Activated CD4-positive, alpha-beta T cell treated with anti-CD3 and anti-CD28 coated beads, Interleukin-2, amount 10 ng/mL, durations not matched to agents 7 days and 5 days (primary cell): ENCODE results near the gene AKAP12. TPM values are rescaled to one million over a fixed set of nuclear protein-coding genes. Genes with fewer than 3 reads are reported as not detected.

Experiments used
- CTCF ChIA-PET: fragments of 350-600 bp; sonication (Branson Sonifier 250); formaldehyde crosslinking; loops from one replicate; lab custom pipeline; 2021; ENCODE audit warnings: antibody characterized with exemption; lab: Charles Lee
- POLR2A ChIA-PET: fragments of 350-600 bp; sonication (Branson Sonifier 250); formaldehyde crosslinking; loops from one replicate; lab custom pipeline; 2021; ENCODE audit warnings: antibody characterized with exemption; lab: Charles Lee
- DNase-seq: peaks from one replicate; pipeline ENCODE4 v3.0.0-alpha.2; 2020
- H3K27ac Mint-ChIP-seq: one replicate; pipeline ENCODE4 v1.8.0; 2021; ENCODE audit warnings: mild to moderate bottlenecking, moderate library complexity, mixed read lengths
- H3K27me3 Mint-ChIP-seq: one replicate; pipeline ENCODE4 v1.8.0; 2021; ENCODE audit warnings: mixed read lengths
- H3K36me3 Mint-ChIP-seq: one replicate; pipeline ENCODE4 v1.8.0; 2021; ENCODE audit warnings: low read depth, mixed read lengths
- H3K4me1 Mint-ChIP-seq: one replicate; pipeline ENCODE4 v1.8.0; 2021; ENCODE audit warnings: mixed read lengths
- H3K4me3 Mint-ChIP-seq: one replicate; pipeline ENCODE4 v1.8.0; 2021; ENCODE audit warnings: mild to moderate bottlenecking, moderate library complexity, mixed read lengths
- H3K9me3 Mint-ChIP-seq: one replicate; pipeline ENCODE4 v1.8.0; 2021; ENCODE audit warnings: mixed read lengths
- total RNA-seq, 2 experiments: library from RNA; stranded (reverse); gene quantifications; one replicate each; pipeline ENCODE4 v1.2.3, GENCODE V29; 2021

AKAP12 gene
- total RNA-seq, 2 experiments from 2014 or later, result 0.52 to 0.60 TPM

DNA sequence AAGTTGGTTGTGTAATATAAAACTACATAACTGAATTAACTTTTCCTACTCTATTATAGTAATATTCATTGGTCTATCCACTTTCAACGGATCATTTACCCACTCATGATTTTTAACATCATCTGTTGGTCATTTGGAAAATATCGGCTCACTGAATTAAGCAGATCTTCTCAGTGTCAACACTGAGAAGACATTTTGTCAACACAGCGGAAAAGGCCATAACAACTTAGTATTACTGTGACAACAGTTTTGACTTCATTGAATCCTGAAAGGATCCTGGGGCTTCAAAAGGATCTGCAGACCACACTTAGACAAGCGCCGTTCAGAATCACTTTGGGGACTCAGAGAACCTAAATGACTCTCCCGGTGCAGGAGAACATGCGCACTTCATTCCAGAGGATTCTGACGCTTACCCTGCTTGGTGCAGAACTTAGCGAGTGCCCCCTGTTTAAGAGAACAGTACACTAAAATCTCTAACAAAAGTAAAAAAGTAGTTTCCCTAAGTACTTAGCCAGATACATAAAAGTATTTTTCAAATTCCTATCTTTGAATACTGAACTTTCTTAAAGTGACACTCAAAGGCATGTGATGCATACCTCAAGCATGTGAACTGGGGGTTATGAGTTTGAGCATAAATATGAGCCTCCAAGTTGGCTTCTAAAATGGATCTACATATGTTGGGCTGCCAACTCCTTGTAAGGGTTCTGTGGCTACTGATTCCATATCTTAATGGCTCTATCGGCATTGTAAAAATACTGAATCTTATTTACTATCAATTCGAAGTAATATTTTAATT lies 147.6 kb downstream of the AKAP12 start:
- no peaks in the 10 kb centered on the region for H3K9me3 Mint-ChIP-seq
- ChIA-PET POLR2A (no interaction called here), CTCF (interaction anchor here (0.9 to 1.1 kb wide), 2 partner anchors 11 to 53 kb away, joined by 3 read pairs; no protein-coding TSS in a partner anchor)
- peaks cover 48% of the 10 kb centered on the region for H3K36me3 Mint-ChIP-seq
- H3K4me1 Mint-ChIP-seq, result peaks cover 45% of the 10 kb centered on the region
- peak overlapping the region; percentile 73 for H3K27ac Mint-ChIP-seq
- no peak for DNase-seq
- H3K27me3 Mint-ChIP-seq, result no peaks in the 10 kb centered on the region
- H3K4me3 Mint-ChIP-seq, result no peak overlapping the region

GRCh38 chr6:151388236-151388635 lies 148.5 kb downstream of the AKAP12 start:
- POLR2A ChIA-PET, result no interaction called here
- peak overlapping the region; percentile 96 for H3K4me3 Mint-ChIP-seq
- CTCF ChIA-PET, result interaction anchor here (0.9 to 1.1 kb wide), 2 partner anchors 11 to 52 kb away, joined by 3 read pairs; no protein-coding TSS in a partner anchor
- no peak for DNase-seq
- H3K27ac Mint-ChIP-seq, result peak overlapping the region; percentile 89
- peaks cover 51% of the 10 kb centered on the region for H3K4me1 Mint-ChIP-seq
- H3K9me3 Mint-ChIP-seq, result no peaks in the 10 kb centered on the region
- H3K27me3 Mint-ChIP-seq, result no peaks in the 10 kb centered on the region
- peaks cover 49% of the 10 kb centered on the region for H3K36me3 Mint-ChIP-seq

DNA sequence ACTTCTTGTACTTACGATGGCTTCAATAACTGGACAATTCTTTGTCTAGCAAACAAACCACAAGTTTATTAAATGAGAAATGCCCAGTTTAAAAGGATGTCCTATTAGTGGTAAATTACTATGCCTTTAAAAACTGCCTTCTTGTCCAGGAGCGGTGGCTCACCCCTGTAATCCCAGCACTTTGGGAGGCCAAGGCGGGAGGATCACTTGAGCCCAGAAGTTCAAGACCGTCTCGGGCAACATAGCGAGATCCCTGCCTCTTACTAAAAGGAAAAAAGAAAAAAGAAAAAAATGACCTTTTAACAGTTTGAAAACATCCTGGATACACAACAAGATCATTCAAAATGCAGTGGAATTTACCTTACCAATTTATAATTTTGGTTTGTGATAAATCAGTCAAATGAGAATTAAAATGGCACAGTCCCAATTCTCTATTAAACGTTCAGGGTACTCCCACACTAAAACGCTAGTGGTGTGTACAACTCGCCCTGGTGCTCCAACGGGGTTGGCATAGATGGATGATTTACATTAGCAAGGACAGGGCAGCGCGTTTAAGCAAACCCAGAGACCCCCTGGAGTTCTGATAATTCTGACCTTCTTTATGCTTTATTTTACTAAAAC lies 149.3 kb downstream of the AKAP12 start:
- Mint-ChIP-seq H3K4me3 (peak overlapping the region; percentile 96), H3K27me3 (no peaks in the 10 kb centered on the region), H3K36me3 (peaks cover 48% of the 10 kb centered on the region), H3K4me1 (peaks cover 51% of the 10 kb centered on the region), H3K9me3 (no peaks in the 10 kb centered on the region), H3K27ac (peak overlapping the region; percentile 99)
- CTCF ChIA-PET, result interaction anchor here (0.9 to 1.9 kb wide), 4 partner anchors 14 to 31 kb away, joined by 3 to 8 read pairs (median 6); no protein-coding TSS in a partner anchor
- POLR2A ChIA-PET, result interaction anchor here (0.8 to 2.0 kb wide), 4 partner anchors 11 to 1594 kb away, joined by 4 to 7 read pairs (median 5); partner anchors contain the start of genes FBXO5 and RMND1
- DNase-seq, result peak; percentile 22

DNA sequence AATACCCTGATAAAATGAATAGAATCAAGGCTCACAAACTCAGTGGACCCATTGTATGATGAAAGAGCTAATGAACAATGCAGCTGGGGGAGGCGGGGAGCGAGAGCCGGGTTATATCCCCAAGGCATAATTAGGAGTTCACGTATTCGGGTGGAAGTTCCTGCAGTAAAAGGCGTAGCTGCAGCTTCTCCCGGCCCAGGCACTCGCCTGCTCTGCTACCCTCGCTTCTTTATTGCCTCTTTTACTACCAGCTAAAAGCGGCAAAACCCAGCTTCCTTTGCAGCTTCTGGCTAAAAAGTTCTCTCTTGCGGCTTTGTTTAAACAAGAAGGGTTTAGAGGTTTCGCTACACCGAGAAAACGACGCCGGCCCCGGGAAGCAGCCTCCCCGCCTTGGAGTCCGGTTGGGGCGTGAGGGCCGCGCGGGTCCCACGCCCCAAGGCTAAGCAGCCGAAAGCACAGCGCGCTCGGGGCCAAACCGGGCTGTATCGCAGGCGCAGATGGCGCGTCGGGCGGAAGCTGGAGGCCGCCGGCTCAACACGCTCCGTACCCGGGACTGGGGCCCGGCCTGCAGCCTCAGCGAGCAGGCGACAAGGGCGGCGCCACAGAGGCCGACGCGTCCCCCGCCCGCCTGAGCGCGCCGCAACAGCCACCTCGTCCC lies 150.0 kb downstream of the AKAP12 start:
- Mint-ChIP-seq H3K4me1 (peaks cover 49% of the 10 kb centered on the region), H3K27me3 (no peaks in the 10 kb centered on the region), H3K9me3 (no peaks in the 10 kb centered on the region), H3K36me3 (peaks cover 47% of the 10 kb centered on the region), H3K27ac (peak overlapping the region; percentile 99), H3K4me3 (peak overlapping the region; percentile 96)
- POLR2A ChIA-PET, result interaction anchor here (0.8 to 2.0 kb wide), 4 partner anchors 12 to 1593 kb away, joined by 4 to 7 read pairs (median 5); partner anchors contain the start of genes FBXO5 and RMND1
- no peak for DNase-seq
- CTCF ChIA-PET, result interaction anchor here (0.5 to 1.9 kb wide), 9 partner anchors 11 to 63 kb away, joined by 3 to 8 read pairs (median 4); partner anchors contain the start of gene RMND1

DNA sequence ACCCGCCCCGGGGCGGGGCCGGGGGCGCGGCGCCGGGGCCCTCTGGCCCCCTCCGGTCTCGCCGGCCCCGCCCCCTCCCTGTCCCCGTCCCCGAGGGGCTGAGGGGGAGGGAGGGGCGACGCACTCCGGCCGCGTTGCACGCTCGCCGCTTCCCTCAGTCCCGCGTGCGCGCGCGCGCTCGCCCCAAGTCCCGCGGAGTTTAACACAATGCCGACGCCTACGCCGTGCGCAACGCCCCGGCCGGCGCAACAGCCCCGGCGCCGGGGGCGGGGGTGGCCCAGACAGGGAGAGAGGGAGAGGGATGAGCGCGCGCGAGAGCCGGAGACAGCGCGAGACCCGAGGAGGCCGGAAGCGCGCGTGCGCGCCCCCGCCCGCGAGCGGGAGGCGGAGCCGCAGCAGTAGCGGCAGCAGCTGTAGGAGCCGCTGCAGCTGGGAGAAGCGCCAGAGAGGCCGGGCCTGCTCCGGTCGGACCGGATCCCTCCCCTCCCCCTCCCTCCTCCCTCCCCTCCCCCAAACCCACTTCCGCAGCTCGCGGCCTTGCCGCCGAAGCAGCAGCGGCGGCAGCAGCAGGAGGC lies 150.6 kb downstream of the AKAP12 start:
- Mint-ChIP-seq H3K27me3 (no peaks in the 10 kb centered on the region), H3K27ac (peak overlapping the region; percentile 84), H3K4me1 (peaks cover 50% of the 10 kb centered on the region), H3K36me3 (peaks cover 47% of the 10 kb centered on the region), H3K9me3 (no peaks in the 10 kb centered on the region), H3K4me3 (peak overlapping the region; percentile 66)
- ChIA-PET POLR2A (interaction anchor here (0.8 to 2.0 kb wide), 4 partner anchors 12 to 1593 kb away, joined by 4 to 7 read pairs (median 5); partner anchors contain the start of genes FBXO5 and RMND1), CTCF (interaction anchor here (0.5 to 1.9 kb wide), 8 partner anchors 11 to 62 kb away, joined by 3 to 8 read pairs (median 4); partner anchors contain the start of gene RMND1)
- DNase-seq, result peak; percentile 97

DNA sequence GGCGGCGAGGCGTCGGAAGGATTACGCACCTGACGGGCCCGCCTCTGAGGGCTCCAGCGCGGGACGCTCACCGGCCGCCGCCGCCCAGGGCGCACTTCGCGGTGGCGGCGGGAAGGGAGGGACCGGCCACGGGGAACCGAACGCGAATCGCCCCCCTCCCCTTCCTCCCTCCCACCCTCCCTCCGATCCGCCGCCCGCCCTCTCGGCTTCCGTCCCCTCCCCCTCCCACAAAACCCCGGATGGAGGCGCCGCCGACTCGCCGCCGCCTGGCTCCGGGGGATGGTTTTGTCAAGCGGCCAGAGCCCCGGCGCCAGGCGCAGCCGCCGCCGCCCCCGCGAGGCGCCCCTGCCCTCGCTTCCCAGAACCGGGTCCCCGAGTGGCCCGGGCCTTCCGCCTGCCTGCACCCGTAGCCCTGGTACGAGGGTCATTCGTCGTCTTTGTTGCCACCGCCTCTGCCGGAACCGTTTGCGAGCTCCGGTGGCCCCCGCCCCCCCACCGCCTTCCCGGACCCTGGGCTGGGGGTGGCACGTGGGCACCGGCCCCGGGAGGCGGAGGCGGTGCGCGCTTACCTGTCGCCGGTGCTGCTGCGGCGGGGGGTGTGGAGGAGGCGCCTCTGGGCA lies 151.2 kb downstream of the AKAP12 start:
- POLR2A ChIA-PET, result interaction anchor here (1.6 to 2.0 kb wide), 3 partner anchors 13 to 1592 kb away, joined by 4 to 7 read pairs (median 6); partner anchors contain the start of genes FBXO5 and RMND1
- peaks cover 44% of the 10 kb centered on the region for H3K36me3 Mint-ChIP-seq
- H3K4me3 Mint-ChIP-seq, result peak overlapping the region; percentile 98
- no peaks in the 10 kb centered on the region for H3K27me3 Mint-ChIP-seq
- peak overlapping the region; percentile 84 for H3K27ac Mint-ChIP-seq
- DNase-seq, result peak; percentile 85
- CTCF ChIA-PET, result interaction anchor here (1.4 to 1.9 kb wide), 4 partner anchors 12 to 61 kb away, joined by 3 to 6 read pairs (median 4); partner anchors contain the start of gene RMND1
- H3K9me3 Mint-ChIP-seq, result no peaks in the 10 kb centered on the region
- peaks cover 47% of the 10 kb centered on the region for H3K4me1 Mint-ChIP-seq

DNA sequence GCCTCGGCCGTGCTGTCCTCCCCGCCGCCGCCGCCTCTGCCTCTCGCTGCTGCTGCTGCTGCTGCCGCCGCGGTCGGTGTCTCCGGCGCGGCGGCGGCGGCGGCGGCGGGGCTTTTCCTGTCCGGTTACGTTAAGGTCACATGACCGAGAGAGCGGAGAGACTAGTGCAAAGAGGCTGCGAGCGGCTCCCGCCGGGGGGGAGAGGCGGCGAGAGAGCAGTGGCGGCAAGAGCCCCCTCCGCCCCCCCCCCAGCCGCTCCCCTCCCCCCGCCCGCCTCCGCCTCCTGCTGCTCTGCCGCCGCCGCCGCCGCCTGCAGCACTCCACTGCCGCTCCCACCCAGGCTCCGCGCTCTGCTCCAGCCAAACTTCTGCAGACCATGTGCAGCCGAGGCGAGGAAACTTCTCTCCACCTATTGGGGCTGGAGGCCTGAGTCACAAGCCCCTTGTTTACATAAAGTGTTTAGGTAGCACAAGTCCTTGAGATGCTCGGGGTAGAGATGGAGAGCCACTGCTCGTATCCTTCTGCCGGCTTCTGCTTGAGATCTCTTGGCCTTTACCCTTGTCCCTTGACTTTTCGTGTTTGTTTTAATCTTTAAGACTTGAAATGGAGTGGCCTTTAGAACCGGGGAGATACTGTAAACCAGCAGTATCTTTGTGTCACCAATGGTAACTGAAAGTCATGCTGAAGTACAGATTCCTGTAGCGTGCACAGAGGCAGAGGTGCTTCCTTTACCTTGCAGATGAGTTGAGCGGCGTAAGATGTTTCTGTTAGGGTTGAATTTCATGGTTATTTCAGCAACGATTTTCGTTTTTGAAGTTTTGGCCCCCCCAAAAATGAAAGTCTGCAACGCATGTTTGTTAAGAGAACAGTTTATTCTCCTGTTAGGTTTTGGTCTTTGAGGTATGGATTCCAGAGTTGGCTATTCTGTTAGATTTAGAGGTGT lies 152.0 kb downstream of the AKAP12 start, which contains the start of gene ZBTB2:
ZBTB2 (minus strand) TSS at position 89 of the 943 bp plus-strand sequence. CDS start 17,922 bp downstream, outside the sequence.
- Mint-ChIP-seq H3K4me1 (peaks cover 48% of the 10 kb centered on the region), H3K36me3 (peaks cover 42% of the 10 kb centered on the region), H3K27me3 (no peaks in the 10 kb centered on the region), H3K4me3 (peak within 1 kb of the TSS; percentile 98), H3K27ac (peak within 1 kb of the TSS; percentile 98), H3K9me3 (no peaks in the 10 kb centered on the region)
- POLR2A ChIA-PET, result no interaction called here
- CTCF ChIA-PET, result interaction anchor here (3.4 kb wide), 1 partner anchor 14 kb away, joined by 17 read pairs; no protein-coding TSS in a partner anchor
- DNase-seq, result peak; percentile 69

DNA sequence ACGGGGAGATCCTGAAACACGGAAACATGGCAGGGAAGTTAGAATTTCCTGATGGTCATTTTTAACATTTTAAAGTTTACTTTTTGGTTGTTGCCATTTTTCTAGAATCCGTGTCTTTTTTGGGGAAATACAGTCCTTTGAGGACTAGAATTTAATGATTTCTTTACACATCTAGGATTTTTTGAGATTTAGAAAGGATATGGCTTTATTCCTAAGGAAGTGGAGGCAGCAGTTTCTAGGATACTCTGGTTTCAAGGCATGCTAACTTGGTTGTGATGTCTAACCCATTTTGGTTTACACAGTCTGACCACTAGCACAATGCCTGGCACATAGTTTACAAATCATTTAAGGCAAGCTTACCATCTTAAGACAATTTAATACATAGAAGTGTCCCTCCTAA lies 152.7 kb downstream of the AKAP12 start:
- POLR2A ChIA-PET, result no interaction called here

DNA sequence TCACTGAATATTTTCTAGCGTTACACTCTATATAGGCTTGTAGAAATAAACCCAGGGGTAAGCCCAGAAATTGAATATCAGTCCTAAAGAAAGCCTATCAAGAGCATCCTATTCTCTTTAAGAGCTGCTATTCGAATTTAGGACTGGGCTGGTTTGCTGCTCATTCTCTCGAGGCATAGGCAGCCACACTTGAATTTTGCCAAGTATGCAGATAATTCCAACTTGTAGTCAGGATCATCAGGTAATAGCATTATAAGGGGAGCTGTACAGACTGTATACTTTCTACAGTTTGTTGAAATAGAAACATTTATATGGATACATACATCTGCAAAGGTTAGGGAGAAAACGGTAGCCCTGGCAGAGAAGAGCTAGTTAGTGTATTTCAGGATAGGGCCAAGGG lies 153.6 kb downstream of the AKAP12 start:
- POLR2A ChIA-PET, result no interaction called here
- H3K36me3 Mint-ChIP-seq, result peaks cover 41% of the 10 kb centered on the region
- H3K4me1 Mint-ChIP-seq, result peaks cover 48% of the 10 kb centered on the region

More for the DNA sequence above, 152.7 kb downstream of the AKAP12 start:
- H3K27ac Mint-ChIP-seq, result peak overlapping the region; percentile 98
- H3K36me3 Mint-ChIP-seq, result peaks cover 41% of the 10 kb centered on the region
- no peaks in the 10 kb centered on the region for H3K27me3 Mint-ChIP-seq
- peaks cover 48% of the 10 kb centered on the region for H3K4me1 Mint-ChIP-seq
- no peaks in the 10 kb centered on the region for H3K9me3 Mint-ChIP-seq
- no peak for DNase-seq
- H3K4me3 Mint-ChIP-seq, result peak overlapping the region; percentile 98
- CTCF ChIA-PET, result interaction anchor here (1.0 to 3.4 kb wide), 2 partner anchors 13 to 59 kb away, joined by 3 to 17 read pairs; partner anchors contain the start of gene RMND1

DNA sequence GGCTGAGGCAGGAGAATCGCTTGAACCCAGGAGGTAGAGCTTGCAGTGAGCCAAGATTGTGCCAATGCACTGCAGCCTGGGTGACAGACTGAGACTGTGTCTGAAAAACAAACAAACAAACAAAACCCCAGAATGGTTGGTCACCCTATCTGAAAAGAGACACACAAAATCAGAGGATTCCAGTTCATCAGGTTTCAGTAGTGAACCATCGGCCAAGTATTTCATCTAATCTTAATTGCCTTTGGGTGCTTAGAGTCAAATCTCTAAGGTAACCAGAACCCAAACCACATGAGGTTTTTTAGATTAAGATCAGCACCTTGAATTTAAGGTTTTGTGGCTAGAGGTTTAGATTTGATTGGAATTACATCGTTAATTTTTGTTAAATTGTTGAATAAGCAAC lies 159.9 kb downstream of the AKAP12 start:
- peak overlapping the region; percentile 64 for H3K27ac Mint-ChIP-seq
- no peaks in the 10 kb centered on the region for H3K27me3 Mint-ChIP-seq
- CTCF ChIA-PET, result no interaction called here
- no peak for DNase-seq
- no peak overlapping the region for H3K4me3 Mint-ChIP-seq
- H3K36me3 Mint-ChIP-seq, result peaks cover 35% of the 10 kb centered on the region
- H3K9me3 Mint-ChIP-seq, result no peaks in the 10 kb centered on the region
- POLR2A ChIA-PET, result no interaction called here
- peaks cover 57% of the 10 kb centered on the region for H3K4me1 Mint-ChIP-seq

More for the DNA sequence above, 153.6 kb downstream of the AKAP12 start:
- no peak for DNase-seq
- Mint-ChIP-seq H3K27ac (peak overlapping the region; percentile 98), H3K4me3 (peak overlapping the region; percentile 98), H3K9me3 (no peaks in the 10 kb centered on the region), H3K27me3 (no peaks in the 10 kb centered on the region)
- CTCF ChIA-PET, result interaction anchor here (0.6 to 3.4 kb wide), 3 partner anchors 12 to 83 kb away, joined by 3 to 17 read pairs (median 3); partner anchors contain the start of gene RMND1
